Stimulated activated CD4-positive, alpha-beta T cell treated with anti-CD3 and anti-CD28 coated beads, Interleukin-2, amount 100 ng/mL, for 24 hours (primary cell): ENCODE results near the gene MB.
"Not testable (repeated sequence)": the region's sequence is repeated elsewhere in the genome, so short reads cannot be mapped to it uniquely, and the experiment has no call there.

Experiments used
- DNase-seq, 2 donors: peaks; one replicate each; pipeline ENCODE4 v3.0.0-alpha.2; 2020

The MB gene

DNA sequence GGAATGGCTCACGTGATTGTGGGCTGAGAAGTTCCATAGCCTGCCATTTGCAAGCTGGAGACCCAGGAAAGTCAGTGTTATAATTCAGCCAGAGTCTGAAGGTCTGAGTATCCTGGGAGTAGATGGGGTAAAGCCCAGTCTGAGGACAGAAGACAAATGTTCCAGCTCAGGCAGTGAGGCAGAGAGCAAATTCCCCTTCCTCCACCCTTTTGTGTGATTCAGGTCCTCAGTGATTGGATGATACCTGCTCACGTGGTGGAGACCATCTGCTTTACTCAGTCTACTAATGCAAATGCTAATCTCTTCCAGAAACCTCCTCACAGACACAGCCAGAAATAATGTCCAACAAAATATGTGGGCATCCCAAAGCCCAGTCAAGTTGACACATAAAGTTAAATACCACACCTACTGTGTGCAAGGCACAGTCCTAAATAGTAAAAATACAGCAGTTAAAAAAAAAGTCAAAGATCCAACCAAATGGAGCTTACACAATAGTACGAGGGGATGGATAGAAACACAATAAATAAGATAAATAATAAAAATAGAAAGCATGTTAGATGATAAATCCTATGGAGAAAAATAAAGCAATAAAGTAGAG lies 17.9 kb upstream of the MB start:
- no peak for DNase-seq

DNA sequence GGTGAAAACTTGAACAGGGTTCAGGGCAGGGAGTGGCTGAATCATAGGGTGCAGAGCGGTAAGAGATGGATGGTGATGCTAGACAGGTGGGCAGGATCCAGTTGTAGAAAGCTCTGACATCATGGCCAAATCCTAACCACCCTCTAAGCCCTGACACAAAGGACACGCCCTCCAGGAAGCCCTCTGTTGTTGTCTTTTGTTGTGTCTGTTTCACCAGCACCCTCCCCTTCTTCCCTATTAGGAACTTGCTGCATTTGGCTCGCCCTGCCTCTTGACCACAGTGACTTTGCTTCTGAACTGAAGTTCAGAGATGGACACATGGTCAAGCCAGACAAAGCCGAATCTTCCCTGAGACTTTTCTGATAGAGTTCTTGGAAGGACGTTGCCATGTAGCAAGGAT lies 16.9 kb upstream of the MB start:
- DNase-seq, result no peak

DNA sequence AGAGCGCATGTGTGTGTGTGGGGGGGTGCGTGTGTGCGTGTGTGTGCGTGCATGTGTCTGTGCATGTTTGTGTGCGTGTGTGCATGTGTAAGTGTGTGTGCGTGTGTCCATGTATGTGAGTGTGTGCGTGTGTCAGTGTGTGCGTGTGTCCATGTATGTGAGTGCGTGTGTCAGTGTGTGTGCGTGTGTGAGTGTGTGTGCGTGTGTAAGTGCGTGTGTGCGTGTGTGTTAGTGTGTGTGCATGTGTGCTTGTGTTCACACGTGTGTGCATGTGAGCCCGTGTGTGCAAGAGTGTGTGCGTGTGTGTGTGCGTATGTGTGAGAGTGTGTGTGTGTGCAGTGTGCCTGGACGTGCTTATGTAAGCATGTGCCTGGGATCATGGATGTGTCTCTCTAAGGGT lies 16.4 kb upstream of the MB start:
- DNase-seq, result no peak

DNA sequence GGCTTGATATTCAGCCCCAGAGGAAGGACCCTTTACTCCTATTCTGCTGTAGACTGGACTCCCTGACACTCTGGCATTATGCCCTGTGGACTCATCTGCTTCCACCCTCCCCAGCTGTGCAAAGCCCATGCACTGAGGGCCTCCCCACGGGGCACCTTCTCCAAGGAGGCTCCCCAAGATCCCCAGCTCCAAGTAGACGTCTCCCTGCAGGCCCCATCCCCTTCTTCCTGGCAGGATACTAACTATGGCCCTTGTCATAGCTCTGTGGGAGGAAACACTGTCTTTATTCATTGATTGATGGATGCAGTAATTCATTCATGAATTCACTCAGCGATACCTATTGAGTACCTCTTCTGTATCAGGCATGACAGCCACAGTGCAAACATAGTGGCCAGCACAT lies 15.8 kb upstream of the MB start:
- DNase-seq, result no peak

DNA sequence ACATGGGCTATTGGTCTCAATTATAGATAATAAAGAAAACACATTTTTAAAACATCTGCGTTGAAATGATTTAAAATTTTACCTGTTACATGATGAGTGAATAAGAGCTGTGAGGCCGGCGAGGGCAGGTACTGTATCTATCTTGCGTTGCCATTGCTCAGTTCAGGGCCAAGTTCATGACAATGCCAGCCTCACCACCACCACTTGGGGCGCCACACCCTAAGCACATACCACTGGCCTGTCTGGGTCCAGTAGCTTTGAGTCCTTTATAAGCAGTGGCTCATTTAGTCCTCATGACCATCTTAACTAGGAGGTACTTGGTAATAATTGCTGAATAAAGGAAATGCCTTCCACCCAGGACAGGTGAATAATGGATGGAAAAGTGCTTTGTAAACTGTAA lies 14.5 kb upstream of the MB start:
- peak; percentile 45 to 56 for DNase-seq

DNA sequence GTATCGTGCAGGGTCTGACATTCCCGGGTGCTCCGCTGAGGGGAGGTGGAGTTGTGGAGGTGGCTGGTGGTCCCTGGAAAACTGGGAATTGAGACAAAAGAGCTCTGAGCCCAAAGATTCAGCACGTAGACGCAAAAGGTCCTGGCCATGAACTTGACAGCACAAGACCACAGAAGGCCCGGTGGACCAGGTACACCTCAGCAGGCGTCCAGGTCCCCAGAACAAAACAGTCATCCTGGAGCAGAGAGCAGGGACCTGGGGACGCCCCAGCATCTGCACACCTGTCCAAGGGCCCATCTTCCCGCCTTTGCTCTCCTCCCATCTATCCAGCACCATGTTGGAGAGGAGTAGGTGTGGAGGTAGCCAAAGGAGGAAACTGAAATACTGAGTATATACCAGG lies 13.8 kb upstream of the MB start:
- no peak for DNase-seq

DNA sequence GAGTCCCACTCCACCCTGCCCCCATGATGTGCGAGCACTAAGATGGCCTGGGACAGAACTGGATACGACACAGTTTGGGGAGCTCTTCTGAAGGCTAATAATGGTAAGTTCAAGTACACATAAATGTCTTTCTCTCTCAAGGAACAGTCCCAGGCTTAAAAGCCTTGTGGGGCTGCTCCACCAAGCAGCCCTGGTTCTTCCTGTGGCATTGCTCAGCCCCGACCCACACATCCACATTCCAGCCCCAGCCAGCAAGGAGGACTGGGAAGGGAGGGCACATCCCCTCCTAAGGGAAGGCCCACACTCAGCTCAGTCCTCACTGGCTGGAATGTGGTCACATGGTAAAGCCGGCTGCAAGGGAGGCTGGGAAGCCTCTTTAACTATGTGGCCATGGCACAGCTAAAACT lies 13.3 kb upstream of the MB start:
- DNase-seq, result no peak

DNA sequence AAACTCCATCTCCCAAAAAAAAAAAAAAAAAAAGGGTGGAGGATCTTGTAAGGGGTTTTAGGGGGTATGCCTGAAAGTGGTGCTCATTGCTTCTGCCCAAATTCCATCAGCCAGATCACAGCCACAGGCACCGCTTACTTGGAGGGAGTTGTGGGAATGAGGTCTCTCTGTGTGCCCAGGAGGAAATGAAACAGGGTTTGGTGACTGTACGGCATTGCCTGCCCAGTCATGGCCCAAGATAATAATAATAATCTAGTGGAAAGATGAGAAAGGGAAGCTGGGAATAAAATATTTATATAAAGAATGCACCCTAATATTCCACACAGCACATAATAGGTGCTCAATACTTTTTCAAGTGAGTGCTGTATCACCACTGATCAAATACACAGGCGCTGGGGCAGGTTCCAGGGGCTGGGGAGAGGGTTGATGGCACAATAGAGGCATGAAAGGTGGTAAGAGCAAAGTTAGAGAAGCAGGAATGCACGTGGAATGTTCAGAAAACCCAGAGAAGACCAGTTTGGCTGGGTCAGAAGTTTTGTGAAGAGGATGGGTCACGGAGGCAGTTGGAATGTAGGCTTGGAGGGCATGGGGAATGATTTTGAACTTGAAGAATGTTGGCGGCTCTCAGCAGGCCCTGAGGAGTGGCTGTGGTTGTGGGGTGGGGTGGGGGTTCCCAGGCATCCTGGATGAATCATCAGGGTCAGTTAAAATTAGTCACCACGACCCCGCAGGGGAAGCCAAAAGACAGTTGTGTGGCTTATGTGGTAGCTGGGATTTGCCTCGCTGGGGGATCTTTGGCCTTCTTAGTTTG lies 12.5 kb upstream of the MB start:
- peak; percentile 51 to 59 for DNase-seq

DNA sequence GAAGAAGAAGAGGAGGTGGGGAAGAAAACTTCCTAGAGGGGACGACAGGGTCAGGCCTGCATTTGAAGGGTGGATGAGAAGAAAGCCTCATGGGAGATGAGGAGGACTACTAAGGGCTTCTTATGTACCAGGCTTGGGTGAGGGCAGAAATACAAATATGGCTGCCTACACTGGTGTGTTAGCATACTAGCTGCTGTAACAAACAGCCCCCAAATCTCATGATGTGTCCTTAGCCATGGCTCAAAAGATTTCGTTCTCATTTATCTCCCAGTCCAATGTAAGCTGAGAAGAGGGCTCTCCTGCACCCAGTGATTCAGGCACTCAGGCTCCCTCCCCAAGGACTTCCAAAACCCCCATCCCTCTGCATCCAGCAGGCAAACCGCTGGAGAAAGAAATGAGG lies 11.6 kb upstream of the MB start:
- DNase-seq, result no peak

DNA sequence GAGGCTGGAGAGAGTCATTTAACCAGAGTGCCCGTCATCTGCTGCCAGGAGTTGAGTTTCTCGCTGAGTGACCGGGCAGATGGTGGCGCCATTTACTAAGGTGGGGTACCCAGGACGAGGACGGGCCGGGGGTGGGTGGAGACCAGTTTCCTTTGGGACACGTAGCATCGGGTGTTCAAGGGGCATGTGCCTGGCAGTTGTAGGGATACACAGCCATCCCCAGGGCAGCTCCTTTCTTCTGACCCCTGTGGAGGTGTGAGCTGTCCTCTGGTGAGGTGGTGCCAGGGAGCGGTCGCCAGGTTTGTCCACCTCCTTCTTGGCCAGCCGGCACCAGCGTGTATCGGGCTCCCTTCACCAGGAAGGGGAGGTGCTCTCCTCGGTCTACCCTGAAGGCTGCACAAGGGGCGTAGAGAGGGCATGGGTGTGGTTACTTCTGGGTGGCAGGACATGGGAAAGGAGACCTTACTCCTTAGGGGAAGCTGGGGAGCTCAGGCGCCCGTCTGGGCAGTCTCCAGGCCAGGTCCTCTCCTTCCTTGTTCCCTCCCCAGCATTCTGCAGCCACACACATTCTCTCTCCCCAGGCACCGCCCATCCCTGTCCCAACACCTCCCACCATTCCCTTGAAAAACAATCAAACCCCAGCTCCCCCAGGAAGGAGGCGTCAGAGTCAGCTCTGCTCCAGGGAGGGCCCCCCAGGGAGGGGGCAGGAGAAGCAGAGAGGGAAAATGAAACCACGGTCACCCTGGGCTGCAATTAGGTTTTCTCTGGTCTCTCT lies 10.3 kb upstream of the MB start:
- DNase-seq, result peak; percentile 69 to 70

DNA sequence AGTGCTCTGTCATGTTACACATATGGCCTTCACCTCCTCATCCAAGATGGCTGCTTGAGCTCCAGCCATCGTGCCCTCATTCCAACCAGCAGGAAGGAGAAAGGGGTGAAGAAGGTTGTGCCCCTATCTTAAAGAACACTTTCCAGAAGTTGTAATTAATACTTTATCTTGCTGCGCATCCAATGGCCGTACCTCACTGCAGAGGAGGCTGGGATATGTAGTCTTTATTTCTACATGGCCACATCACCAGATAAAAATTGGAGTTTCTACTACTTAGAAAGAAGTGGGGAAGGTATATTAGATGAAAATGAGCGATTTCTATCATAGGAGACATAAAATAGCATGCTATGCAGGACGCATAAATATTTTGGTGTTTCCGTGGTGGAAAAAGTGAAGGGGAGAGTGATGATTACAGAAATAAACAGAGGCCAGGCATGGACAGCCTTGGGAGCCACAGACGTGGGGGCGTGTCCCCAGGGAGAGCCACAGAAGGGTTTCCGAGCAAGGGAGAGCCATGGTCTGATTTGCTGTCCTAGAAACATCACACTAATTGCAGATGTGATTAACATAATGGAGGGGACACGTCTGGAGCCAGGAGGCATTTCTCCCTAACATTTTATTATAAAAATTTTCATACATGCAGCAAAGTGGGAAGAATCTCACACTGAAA lies 8.8 kb upstream of the MB start:
- DNase-seq, result no peak

DNA sequence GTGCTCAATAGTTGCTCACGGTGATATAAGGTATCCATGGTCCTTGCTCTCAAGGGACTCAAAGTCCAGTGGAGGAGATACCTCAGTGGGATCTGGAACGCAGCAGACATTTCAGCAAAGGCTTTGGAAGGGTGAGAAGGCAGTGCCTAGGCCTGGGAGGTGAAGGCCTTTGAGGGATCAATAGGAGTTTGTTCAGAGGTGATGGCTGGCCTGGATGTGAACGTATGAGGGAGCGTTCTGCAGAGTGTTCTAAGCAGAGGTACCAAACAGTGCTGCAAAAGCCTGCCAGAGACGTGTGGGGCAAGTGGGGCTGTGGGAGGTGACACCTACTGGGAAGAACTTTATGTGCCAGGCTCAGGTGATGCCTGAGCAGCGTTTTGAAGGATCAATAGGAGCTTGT lies 7.4 kb upstream of the MB start:
- DNase-seq, result no peak

DNA sequence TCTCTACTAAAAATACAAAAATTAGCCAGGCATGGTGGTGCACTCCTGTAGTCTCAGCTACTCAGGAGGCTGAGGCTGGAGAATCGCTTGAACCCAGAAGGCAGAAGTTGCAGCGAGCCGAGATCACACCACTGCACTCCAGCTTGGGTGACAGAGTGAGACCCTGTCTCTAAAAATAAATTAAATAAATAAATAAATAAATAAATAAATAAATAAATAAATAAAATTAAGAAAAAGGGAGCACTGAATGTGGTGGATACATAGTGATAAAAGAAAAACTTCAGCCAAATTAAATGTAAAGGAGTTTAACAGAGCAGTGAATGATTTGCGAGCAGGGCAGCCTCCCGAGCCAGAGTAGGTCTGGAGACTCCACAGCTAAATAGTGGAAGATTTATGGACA lies 6.8 kb upstream of the MB start:
- not testable (repeated sequence) for DNase-seq

DNA sequence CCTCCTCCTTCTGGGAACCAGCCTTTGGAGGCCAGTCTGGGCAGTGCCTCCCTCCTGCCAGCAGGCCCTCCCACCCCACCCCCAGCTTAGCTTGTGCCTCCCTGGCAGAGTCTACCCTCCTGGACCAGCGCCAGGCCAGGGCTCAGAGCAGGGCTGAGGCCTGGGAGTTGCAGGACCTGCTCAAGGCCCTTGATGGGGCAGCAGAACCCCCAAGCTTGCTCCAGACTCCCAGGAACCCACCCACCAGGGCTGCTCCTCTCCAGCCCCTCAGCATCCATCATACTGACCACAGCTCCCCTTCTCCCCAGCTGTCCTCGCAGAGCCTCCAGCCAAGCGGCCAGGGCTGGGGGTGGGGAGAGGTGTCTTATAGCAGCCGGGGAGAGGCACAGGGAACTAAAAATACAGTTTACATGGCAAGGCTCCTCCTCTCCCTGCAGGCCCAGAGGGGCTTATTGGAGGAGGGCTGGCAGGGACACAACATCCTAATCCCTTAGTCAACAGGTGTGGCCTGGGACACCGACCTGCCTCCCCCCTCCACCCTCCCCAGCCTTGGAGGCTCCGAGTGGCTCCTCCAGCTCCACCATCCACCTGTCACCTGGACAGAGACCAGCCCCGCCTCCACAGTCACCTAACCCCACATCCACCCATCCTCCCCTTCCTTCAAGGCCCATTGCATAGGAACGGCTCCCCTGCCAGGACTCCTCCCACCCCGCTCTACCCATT lies 5.2 kb upstream of the MB start:
- no peak for DNase-seq

DNA sequence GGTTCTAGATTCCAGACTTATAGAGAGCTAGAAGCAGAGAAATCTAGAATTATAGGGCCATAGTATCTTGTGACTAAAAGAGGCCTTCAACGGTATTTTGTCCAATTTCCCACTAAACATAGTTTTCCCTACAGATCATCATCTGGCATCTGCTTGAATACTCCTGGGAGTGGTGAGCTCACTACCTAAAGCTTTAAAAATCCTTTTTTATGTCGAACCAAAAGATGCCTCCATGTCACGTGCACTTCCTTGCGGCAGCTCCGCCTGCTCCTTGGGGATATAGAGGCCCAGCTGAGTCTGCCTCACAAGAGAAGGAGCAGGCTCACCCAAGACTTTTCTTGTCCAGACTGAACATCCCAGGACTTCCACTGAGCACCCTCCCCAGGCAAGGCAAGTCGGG lies 4.3 kb upstream of the MB start:
- no peak for DNase-seq

DNA sequence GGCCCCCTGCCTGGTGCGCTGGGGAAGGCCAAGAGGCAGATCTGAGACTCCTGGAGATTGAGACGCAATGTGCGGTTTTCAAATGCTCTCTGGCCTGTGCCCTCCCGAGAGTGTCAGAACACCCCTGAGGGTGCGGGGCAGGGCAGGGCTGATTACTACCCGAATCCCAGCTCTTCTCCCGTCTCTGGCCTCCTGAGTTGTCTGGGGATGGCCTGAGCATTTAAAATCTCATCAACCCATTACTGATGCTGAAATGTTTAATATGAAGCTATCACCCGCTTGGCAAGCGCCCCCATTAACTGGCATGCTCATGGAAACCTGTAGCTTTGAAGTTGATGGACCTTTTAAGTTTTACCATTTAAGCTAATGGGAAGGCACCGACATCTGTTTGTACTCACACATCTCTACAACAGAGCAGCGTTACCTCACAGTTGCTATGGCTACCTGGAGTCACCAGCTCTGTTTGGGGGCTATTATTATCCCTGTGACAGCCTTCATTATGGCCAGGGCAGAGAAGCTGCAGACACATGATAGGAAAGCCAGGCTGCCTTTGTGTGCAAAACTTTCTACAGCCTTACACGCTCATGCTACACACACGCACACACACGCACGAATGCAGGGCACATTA lies 3.6 kb upstream of the MB start:
- DNase-seq, result no peak

DNA sequence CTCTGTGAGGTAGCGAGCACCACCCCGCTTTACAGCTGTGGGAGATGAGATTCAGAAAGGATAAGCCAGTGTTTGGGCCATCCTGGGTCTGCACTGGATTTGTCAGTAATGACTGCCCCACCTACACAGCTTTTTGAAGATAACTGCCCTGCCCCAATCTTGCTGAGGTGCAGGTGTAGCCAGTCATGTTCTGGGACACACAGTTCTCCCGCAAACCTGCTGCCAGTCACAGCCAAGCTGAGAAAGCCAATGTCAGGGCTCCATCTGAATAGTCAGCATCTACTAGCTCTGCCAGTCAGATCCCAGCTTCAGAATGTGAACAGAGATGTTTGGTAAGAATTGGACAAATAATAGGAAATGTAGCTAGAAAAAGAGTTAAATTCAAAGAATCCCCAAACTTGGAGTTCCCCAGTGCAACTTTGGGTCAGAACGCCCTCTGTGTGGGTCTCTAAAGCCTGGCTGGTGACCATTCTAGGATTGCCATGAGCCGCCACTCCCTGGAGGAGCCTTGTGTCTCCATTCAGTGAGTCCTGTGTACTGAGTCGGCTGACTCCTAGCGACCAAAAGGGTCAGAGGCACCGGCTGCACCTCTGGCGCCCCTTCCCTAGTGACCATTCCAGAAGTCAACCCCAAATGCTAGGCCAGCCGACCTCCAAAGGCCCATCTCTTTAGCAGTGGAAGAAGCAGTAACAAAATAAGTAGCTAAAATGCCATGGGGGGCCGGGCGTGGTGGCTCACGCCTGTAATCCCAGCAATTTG lies 2.4 kb upstream of the MB start:
- DNase-seq, result no peak

DNA sequence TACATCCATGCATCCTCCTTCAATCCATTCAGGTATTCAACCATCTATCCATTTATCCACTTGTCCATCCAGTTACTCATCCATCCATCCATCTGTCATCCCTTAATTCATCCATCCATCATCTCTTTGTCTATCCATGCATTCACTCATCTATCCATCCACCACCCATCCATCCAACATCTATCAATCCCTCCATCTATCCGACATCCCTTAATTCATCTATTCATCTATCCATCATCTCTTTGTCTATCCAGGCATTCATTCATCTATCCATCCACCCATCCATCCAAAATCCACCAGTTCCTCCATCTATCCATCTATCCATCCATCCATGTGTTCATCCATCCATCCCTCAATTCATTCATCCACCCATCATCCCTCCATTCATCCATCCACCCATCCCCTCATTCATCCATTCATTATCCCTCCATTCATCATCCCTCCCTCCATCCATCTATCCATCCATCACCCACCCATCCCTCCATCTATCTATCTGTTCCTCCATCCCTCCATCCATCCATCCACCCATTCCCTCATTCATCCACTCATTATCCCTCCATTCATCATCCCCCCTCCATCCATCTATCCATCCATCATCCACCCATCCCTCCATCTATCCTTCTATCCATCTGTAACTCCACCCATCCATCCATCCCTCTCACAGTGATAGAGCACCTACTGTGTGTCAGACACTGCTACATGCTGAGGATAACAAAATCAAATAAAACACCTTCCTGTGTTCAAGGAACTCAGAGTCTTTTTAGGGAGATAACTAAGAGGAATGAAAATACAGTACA lies 1.5 kb upstream of the MB start:
- no peak for DNase-seq

DNA sequence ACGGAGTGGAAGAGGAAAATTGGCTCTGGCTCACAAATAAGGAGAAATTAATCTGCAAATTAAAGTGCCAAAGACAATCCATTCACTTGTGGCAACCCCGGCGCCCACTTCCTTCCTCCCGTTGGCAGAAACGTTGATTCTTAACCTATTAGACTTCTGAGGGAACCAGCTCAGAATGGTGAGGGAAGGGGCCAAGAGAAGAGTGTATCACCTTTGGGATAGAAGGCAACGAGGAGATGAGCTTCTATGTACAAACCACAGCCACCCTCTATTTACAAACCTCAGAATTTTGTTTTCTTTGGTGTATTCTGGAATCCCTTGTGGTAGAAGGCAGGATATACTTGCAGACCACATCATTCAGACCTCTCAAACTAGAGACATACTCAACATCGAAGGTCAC lies 1.1 kb downstream of the MB start:
- DNase-seq, result no peak

DNA sequence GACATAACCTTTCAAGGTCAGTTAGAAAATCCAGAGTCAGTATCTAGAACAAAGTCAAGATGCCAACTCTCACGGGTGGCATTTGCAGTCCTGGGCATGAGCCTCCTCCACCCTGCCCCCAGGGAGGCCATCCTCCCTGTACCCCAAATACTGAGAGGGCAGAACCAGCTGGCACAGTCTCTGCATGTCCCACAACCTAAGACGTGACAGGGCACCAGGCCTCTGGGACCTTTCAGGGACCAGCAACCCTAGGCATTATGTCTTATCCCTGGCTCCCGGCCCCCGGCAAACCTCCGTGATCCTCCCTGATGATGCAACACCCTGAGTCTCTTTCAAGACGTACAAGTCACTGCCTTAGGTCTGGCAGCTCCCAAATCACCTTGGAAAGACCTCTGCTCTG lies 2.0 kb downstream of the MB start:
- no peak for DNase-seq

DNA sequence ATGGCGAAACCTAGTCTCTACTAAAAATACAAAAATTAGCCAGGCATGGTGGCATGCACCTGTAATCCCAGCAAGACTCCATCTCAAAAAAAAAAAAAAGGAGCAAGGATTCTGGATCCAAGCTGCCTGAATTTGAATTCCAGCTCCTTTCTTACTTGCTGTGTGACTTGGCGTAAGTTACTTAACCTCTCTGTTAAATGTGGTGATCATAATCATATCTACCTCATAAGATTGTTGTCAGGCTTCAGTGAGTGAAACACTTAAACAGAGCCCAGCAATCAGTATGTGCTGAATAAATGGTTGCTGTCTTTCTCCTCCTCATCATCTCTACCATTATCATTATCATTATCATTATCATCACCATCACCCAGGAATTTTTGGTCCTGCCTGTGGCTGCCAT lies 2.7 kb downstream of the MB start:
- DNase-seq, result no peak
